ENCODE results near the gene ZFHX2.

The ZFHX2 gene

DNA sequence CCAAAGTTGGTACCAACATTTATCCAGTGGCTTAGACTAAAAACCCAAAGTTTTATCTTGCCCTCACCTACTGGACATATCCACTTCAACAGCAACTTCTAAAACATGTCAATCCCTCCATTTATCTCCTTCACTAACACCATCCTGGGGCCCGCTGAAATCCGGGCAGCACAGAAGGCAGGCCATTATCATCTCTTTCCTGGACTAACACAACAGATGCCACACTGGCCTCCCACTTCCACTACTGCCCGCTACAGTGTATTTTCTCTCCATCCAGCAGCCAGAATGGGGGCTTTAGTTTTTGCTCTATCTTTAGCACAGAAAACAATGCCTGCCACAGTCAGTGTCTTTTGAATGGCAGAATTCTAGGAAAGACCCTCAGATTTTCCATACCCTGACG is 15.6 kb downstream of the ZFHX2 start:
- Histone ChIP-seq H3K4me3 (ENCODE audit: low read length) (no peak overlapping the region), H3K27ac (ENCODE audit: low read length) (no peak overlapping the region), H3K4me1 (ENCODE audit: low read length) (0 out of 2 replicates have a peak, but pooled peaks cover 4% of the 10 kb centered on the region), H3K9me3 (ENCODE audit: insufficient read depth, low read length) (no peaks in the 10 kb centered on the region), H3K4me2 (ENCODE audit: low read length) (no peak overlapping the region), H3K79me2 (ENCODE audit: low read length) (no peaks in the 10 kb centered on the region), H2AFZ (ENCODE audit: low read depth, low read length) (no peak overlapping the region), H3K9ac (ENCODE audit: low read length) (no peak overlapping the region), H3K36me3 (replicated peaks; ENCODE audit: low read depth, low read length) (no peaks in the 10 kb centered on the region), H3K27me3 (ENCODE audit: low read depth, low read length) (no peaks in the 10 kb centered on the region), H4K20me1 (ENCODE audit: insufficient read depth, low read length) (no peaks in the 10 kb centered on the region)
- TF ChIP-seq, protein P1, sequence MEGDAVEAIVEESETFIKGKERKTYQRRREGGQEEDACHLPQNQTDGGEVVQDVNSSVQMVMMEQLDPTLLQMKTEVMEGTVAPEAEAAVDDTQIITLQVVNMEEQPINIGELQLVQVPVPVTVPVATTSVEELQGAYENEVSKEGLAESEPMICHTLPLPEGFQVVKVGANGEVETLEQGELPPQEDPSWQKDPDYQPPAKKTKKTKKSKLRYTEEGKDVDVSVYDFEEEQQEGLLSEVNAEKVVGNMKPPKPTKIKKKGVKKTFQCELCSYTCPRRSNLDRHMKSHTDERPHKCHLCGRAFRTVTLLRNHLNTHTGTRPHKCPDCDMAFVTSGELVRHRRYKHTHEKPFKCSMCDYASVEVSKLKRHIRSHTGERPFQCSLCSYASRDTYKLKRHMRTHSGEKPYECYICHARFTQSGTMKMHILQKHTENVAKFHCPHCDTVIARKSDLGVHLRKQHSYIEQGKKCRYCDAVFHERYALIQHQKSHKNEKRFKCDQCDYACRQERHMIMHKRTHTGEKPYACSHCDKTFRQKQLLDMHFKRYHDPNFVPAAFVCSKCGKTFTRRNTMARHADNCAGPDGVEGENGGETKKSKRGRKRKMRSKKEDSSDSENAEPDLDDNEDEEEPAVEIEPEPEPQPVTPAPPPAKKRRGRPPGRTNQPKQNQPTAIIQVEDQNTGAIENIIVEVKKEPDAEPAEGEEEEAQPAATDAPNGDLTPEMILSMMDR (IDR thresholded peaks at IDR 0.05; ENCODE audit: low read depth, low read length): no peak
- TF ChIP-seq EZH2phosphoT487 (IDR thresholded peaks at IDR 0.05; ENCODE audit: low read depth): no peak

DNA sequence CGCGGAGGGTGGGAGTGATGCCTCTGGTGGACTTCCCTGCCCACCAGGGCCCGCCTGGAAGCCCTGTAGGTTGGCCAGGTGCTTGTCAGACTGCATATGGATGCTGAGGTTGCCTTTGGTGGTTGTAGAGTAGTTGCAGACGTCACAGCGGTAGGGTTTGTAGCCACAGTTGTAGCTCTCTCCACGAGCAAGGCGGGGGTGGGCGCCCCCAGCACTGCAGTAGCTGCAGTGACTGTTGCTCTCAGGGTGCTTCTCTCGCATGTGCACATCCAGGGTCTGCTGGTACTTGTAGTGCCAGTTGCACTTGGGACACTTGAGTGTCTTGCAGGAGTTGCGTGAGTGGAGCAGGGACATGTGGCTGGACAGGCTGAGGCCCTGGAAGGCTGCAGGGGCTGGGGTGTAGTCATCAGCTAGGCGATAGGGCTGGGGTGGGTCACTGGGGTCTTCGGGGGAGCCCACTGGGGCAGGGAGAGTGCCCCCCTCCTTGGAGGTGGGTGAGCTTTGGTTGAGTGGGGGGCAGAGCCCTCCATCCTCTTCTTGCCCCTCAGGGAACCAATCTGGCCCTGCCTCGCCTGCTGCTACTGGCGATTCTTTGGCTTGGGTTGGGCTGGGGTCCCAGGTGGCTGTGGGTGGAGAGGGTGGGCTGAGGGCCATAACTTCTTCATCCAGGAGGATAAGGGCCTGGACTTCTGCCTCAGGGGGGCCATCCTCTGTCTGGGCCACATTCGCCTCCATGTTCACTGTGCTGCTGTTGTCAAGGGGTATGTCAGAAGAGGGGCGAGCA is 17.7 kb downstream of the ZFHX2 start:
- no peaks in the 10 kb centered on the region for H3K9me3 ChIP-seq (ENCODE audit: insufficient read depth, low read length)
- no peaks in the 10 kb centered on the region for H3K27me3 ChIP-seq (ENCODE audit: low read depth, low read length)
- no peaks in the 10 kb centered on the region for H3K79me2 ChIP-seq (ENCODE audit: low read length)
- no peak overlapping the region for H2AFZ ChIP-seq (ENCODE audit: low read depth, low read length)
- H3K36me3 ChIP-seq (replicated peaks; ENCODE audit: low read depth, low read length): no peaks in the 10 kb centered on the region
- no peak for TF ChIP-seq EZH2phosphoT487 (IDR thresholded peaks at IDR 0.05; ENCODE audit: low read depth)
- TF ChIP-seq, protein P1 (IDR thresholded peaks at IDR 0.05; ENCODE audit: low read depth, low read length): no peak
- no peaks in the 10 kb centered on the region for H3K4me1 ChIP-seq (ENCODE audit: low read length)
- H4K20me1 ChIP-seq (ENCODE audit: insufficient read depth, low read length): no peaks in the 10 kb centered on the region
- H3K4me3 ChIP-seq (ENCODE audit: low read length): no peak overlapping the region
- no peak overlapping the region for H3K9ac ChIP-seq (ENCODE audit: low read length)
- H3K4me2 ChIP-seq (ENCODE audit: low read length): no peak overlapping the region
- no peak overlapping the region for H3K27ac ChIP-seq (ENCODE audit: low read length)

DNA sequence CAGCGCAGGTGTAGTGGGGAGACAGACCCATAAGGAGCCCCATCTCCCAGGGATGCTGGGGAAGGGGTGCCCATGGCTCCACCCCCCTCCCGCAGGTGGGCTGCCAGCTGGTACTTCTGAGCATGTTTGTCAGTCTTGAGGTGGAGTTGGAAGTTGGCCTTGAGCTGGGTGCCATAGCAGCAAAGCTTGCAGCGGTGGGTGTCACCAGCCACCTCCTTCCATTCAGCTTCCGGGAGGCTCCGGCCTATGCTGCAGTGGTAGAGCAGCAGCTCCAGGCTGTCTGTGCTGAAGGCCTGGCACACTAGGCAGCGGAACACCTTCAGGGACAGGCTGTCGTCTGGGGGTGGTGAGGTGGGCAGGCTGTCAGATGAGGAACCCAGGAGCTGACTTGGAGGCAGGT is 18.9 kb downstream of the ZFHX2 start:
- Histone ChIP-seq H3K36me3 (replicated peaks; ENCODE audit: low read depth, low read length) (no peaks in the 10 kb centered on the region), H3K4me3 (ENCODE audit: low read length) (no peak overlapping the region), H3K9ac (ENCODE audit: low read length) (no peak overlapping the region), H3K79me2 (ENCODE audit: low read length) (no peaks in the 10 kb centered on the region), H3K27ac (ENCODE audit: low read length) (no peak overlapping the region), H4K20me1 (ENCODE audit: insufficient read depth, low read length) (no peaks in the 10 kb centered on the region), H3K9me3 (ENCODE audit: insufficient read depth, low read length) (no peaks in the 10 kb centered on the region), H3K4me2 (ENCODE audit: low read length) (no peak overlapping the region), H2AFZ (ENCODE audit: low read depth, low read length) (no peak overlapping the region), H3K4me1 (ENCODE audit: low read length) (no peaks in the 10 kb centered on the region), H3K27me3 (ENCODE audit: low read depth, low read length) (no peaks in the 10 kb centered on the region)
- TF ChIP-seq, protein P1 (IDR thresholded peaks at IDR 0.05; ENCODE audit: low read depth, low read length): no peak
- TF ChIP-seq EZH2phosphoT487 (IDR thresholded peaks at IDR 0.05; ENCODE audit: low read depth): no peak

- no peak overlapping the region for H3K27ac ChIP-seq (ENCODE audit: low read length)
- no peaks in the 10 kb centered on the region for H3K9me3 ChIP-seq (ENCODE audit: insufficient read depth, low read length)
- no peaks in the 10 kb centered on the region for H3K79me2 ChIP-seq (ENCODE audit: low read length)
- H3K4me3 ChIP-seq (ENCODE audit: low read length): no peak overlapping the region
- no peaks in the 10 kb centered on the region for H3K36me3 ChIP-seq (replicated peaks; ENCODE audit: low read depth, low read length)
- no peaks in the 10 kb centered on the region for H3K27me3 ChIP-seq (ENCODE audit: low read depth, low read length)
- TF ChIP-seq EZH2phosphoT487 (IDR thresholded peaks at IDR 0.05; ENCODE audit: low read depth): no peak
- TF ChIP-seq, protein P1 (IDR thresholded peaks at IDR 0.05; ENCODE audit: low read depth, low read length): no peak
- no peaks in the 10 kb centered on the region for H4K20me1 ChIP-seq (ENCODE audit: insufficient read depth, low read length)
- no peaks in the 10 kb centered on the region for H3K4me1 ChIP-seq (ENCODE audit: low read length)
- H3K4me2 ChIP-seq (ENCODE audit: low read length): no peak overlapping the region
- H2AFZ ChIP-seq (ENCODE audit: low read depth, low read length): no peak overlapping the region
- H3K9ac ChIP-seq (ENCODE audit: low read length): no peak overlapping the region
These were observed 20.2 kb downstream of the ZFHX2 start for GRCh38 chr14:23531391-23531790.
